C4-2B (cell line): Measurements from ENCODE around the gene PROSER2.

Experiments
- CTCF ChIP-seq: fragments of 450-650 bp; conservative IDR thresholded peaks from 2 replicates; pipeline ENCODE4 v1.5.1; 2017; ENCODE audit warnings: mild to moderate bottlenecking
- ZFX ChIP-seq: fragments of 450-650 bp; IDR thresholded peaks from 2 replicates; pipeline ENCODE4 v1.6.1; 2017

GRCh38 chr10:11894381-11895107 is 71.4 kb downstream of the PROSER2 start:
- no peak for TF ChIP-seq CTCF
- no peak for TF ChIP-seq ZFX
